ENCODE data around the gene WT1. TPM values are rescaled to one million over a fixed set of nuclear protein-coding genes. Genes with fewer than 3 reads are reported as not detected.

WT1 gene
- total and polyA plus RNA-seq, 2 of the 13 experiments (the other 11 are each of a cell fraction or from before 2014, with no cell fraction given) = 0.15 to 0.31 TPM

DNA sequence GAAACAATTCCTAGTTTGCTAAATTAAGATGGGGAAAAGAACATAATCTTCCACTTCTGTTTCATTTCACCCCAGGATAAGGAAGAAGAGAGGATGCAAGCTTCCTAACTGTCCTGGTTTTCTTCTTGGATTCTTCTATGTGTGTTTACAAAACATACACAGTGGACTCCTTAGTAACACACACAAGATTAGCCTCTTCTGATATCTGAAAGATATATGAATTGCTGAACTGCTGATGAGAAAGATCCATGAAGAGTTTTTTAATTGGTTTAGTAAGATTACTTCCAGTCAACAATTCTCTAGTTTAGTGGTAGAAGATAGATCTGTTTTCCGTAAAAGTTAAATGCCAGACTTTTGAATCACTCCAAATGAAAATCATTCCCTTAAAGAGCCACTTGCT lies 86.8 kb downstream of the WT1 start (continued):
- TF ChIP-seq, protein P1, sequence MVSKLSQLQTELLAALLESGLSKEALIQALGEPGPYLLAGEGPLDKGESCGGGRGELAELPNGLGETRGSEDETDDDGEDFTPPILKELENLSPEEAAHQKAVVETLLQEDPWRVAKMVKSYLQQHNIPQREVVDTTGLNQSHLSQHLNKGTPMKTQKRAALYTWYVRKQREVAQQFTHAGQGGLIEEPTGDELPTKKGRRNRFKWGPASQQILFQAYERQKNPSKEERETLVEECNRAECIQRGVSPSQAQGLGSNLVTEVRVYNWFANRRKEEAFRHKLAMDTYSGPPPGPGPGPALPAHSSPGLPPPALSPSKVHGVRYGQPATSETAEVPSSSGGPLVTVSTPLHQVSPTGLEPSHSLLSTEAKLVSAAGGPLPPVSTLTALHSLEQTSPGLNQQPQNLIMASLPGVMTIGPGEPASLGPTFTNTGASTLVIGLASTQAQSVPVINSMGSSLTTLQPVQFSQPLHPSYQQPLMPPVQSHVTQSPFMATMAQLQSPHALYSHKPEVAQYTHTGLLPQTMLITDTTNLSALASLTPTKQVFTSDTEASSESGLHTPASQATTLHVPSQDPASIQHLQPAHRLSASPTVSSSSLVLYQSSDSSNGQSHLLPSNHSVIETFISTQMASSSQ (IDR thresholded peaks at IDR 0.05; ENCODE audit: low read depth) = no peak
- TF ChIP-seq, protein P1 (CRISPR knock-in tag; IDR thresholded peaks at IDR 0.05; ENCODE audit: borderline replicate concordance) = no peak
- no peak for TF ChIP-seq SMAD1 (CRISPR knock-in tag; IDR thresholded peaks at IDR 0.05; ENCODE audit: borderline replicate concordance, low read depth)

DNA sequence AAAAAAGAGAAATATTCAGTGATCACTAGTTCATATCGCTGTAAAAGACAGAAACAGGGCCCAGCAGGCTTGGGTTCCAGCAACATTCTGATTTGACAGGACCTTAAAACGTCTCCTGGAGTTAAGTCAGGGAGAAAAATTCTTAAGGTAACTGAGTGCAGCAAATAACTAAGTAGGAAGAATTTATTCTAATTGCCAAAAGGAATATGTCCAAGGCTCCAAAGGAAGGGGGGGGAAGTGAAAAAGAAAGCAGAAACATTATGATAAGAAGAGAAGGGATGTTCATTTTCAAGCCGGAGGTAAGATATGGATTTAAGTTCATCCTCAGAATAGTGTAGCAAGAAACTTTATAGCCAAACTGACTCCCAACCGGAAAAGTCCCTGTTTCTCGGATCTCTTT lies 90.4 kb downstream of the WT1 start:
- in situ Hi-C loops (cut with HindIII; ENCODE audit: extremely low pct_ligation_motif_present, low pct_unique_long_range_greater_than_20kb) = no loop called here
- intact Hi-C loops (cut with micrococcal nuclease; ENCODE audit: unreplicated experiment) = no loop called here
- POLR2A ChIA-PET = no interaction called here
- TF ChIP-seq ARNT (IDR thresholded peaks at IDR 0.05) = no peak
- no peak for TF ChIP-seq CREB1 (IDR thresholded peaks at IDR 0.05)
- TF ChIP-seq CREB1 (CRISPR knock-in tag; IDR thresholded peaks at IDR 0.05) = no peak
- TF ChIP-seq IRX3 (CRISPR knock-in tag; IDR thresholded peaks at IDR 0.05; ENCODE audit: borderline replicate concordance, low read depth) = no peak
- TF ChIP-seq, protein P2, sequence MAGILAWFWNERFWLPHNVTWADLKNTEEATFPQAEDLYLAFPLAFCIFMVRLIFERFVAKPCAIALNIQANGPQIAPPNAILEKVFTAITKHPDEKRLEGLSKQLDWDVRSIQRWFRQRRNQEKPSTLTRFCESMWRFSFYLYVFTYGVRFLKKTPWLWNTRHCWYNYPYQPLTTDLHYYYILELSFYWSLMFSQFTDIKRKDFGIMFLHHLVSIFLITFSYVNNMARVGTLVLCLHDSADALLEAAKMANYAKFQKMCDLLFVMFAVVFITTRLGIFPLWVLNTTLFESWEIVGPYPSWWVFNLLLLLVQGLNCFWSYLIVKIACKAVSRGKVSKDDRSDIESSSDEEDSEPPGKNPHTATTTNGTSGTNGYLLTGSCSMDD (CRISPR knock-in tag; IDR thresholded peaks at IDR 0.05) = no peak
- no peak for TF ChIP-seq ZNF331 (CRISPR knock-in tag; IDR thresholded peaks at IDR 0.05)
- TF ChIP-seq, protein P3, sequence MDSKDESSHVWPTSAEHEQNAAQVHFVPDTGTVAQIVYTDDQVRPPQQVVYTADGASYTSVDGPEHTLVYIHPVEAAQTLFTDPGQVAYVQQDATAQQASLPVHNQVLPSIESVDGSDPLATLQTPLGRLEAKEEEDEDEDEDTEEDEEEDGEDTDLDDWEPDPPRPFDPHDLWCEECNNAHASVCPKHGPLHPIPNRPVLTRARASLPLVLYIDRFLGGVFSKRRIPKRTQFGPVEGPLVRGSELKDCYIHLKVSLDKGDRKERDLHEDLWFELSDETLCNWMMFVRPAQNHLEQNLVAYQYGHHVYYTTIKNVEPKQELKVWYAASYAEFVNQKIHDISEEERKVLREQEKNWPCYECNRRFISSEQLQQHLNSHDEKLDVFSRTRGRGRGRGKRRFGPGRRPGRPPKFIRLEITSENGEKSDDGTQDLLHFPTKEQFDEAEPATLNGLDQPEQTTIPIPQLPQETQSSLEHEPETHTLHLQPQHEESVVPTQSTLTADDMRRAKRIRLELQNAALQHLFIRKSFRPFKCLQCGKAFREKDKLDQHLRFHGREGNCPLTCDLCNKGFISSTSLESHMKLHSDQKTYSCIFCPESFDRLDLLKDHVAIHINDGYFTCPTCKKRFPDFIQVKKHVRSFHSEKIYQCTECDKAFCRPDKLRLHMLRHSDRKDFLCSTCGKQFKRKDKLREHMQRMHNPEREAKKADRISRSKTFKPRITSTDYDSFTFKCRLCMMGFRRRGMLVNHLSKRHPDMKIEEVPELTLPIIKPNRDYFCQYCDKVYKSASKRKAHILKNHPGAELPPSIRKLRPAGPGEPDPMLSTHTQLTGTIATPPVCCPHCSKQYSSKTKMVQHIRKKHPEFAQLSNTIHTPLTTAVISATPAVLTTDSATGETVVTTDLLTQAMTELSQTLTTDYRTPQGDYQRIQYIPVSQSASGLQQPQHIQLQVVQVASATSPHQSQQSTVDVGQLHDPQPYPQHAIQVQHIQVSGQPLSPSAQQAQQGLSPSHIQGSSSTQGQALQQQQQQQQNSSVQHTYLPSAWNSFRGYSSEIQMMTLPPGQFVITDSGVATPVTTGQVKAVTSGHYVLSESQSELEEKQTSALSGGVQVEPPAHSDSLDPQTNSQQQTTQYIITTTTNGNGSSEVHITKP (CRISPR knock-in tag; IDR thresholded peaks at IDR 0.05; ENCODE audit: low read depth) = no peak
- no peak for TF ChIP-seq CREB3 (CRISPR knock-in tag; IDR thresholded peaks at IDR 0.05)
- no peak for TF ChIP-seq ZNF10 (CRISPR knock-in tag; IDR thresholded peaks at IDR 0.05; ENCODE audit: borderline replicate concordance, low read depth)
- no peak for TF ChIP-seq HMG20B (CRISPR knock-in tag; conservative IDR thresholded peaks at IDR 0.05)

More for the DNA sequence above, 90.4 kb downstream of the WT1 start:
- CTCF ChIA-PET (ENCODE audit: low intra/inter-chr PET ratio, low total read pairs) = no interaction called here
- FAIRE-seq (no peak), ATAC-seq (no peak), DNase-seq (ENCODE audit: low spot score) (no peak)
- H4K20me1 ChIP-seq (ENCODE audit: insufficient read depth, low read length) = no peaks in the 10 kb centered on the region
- H3K4me3 ChIP-seq (replicated peaks in 1 of 3; ENCODE audit: insufficient read depth in 1 of 3, low read depth in 2 of 3, low read length in 3 of 3) = no peak overlapping the region
- H2AFZ ChIP-seq (ENCODE audit: low read length) = no peak overlapping the region
- no peak overlapping the region for H3K27ac ChIP-seq (ENCODE audit: extremely low read length, insufficient read depth, low read length)
- 24% methylated on average over 5 of the region's 5 CpGs for WGBS (ENCODE audit: low lambda C conversion rate)
- no peak overlapping the region for H3K9ac ChIP-seq (ENCODE audit: insufficient read depth, low read depth, low read length)
- H3K79me2 ChIP-seq (ENCODE audit: insufficient read depth, low read length) = no peaks in the 10 kb centered on the region
- H3K36me3 ChIP-seq (replicated peaks in 1 of 2; ENCODE audit: control insufficient read depth in 1 of 2, insufficient read depth in 2 of 2, low read length in 2 of 2) = no peaks in the 10 kb centered on the region
- no peaks in the 10 kb centered on the region for H3K9me3 ChIP-seq (ENCODE audit: low read length)
- H3K27me3 ChIP-seq (ENCODE audit: control insufficient read depth in 1 of 2, insufficient read depth in 2 of 2, low read length in 2 of 2) = peaks cover 0 to 8% of the 10 kb centered on the region in 2 experiments; a peak in 1 of 5 replicates
- H3K4me1 ChIP-seq (ENCODE audit: insufficient read depth, low read length) = no peaks in the 10 kb centered on the region
- no TSS peak for BruUV-seq (replicated peaks)
- no peak overlapping the region for H3K4me2 ChIP-seq (ENCODE audit: low read depth, low read length)

All from HepG2 (cell line).